HCT116 (cell line): Measurements from ENCODE around the gene GMCL1. TPM values are rescaled to one million over a fixed set of nuclear protein-coding genes. Genes with fewer than 3 reads are reported as not detected.
"Not testable (repeated sequence)": the region's sequence is repeated elsewhere in the genome, so short reads cannot be mapped to it uniquely, and the experiment has no call there.

Source experiments
- ATAC-seq: fragments of 200-7000 bp; cut with Tn5 transposase; 2 replicates; pipeline ENCODE4 v1.9.1; 2020; ENCODE audit warnings: mild to moderate bottlenecking, moderate library complexity
- BruUV-seq: library from RNA; stranded (reverse); fragments of 400-500 nt; replicated peaks from 2 replicates; lab custom pipeline; 2021; lab: Mats Ljungman, UMichigan
- CTCF ChIA-PET: fragments of 300-600 bp; sonication (Branson Sonifier 250); formaldehyde crosslinking; loops from one replicate; lab custom pipeline; 2021; ENCODE audit warnings: antibody characterized with exemption; lab: Charles Lee
- POLR2A ChIA-PET: fragments of 300-600, 350-600 bp; sonication (Branson Sonifier 250); formaldehyde crosslinking; loops from one replicate; lab custom pipeline; 2021; ENCODE audit warnings: antibody characterized with exemption; lab: Charles Lee
- RAD21 ChIA-PET, 2 experiments: fragments of 300-600 bp; sonication (Branson Sonifier 250); formaldehyde crosslinking; loops; one replicate each; lab custom pipeline; 2023; ENCODE audit warnings: low total read pairs in 2 of 2; ENCODE audit not compliant: uncharacterized antibody in 2 of 2, unreplicated experiment in 2 of 2, low non-redundant PET in 1 of 2; lab: Charles Lee
- DNase-seq: peaks from one replicate; pipeline ENCODE4 v3.0.0-alpha.2; 2010; ENCODE audit warnings: low read depth, low spot score
- H2AFZ ChIP-seq: fragments of 200-600 bp; shearing (Covaris generic), sonication (generic); 2 replicates; pipeline ENCODE4 v1.6.1; 2017; ENCODE audit warnings: low read depth, mixed run types, mixed read lengths, antibody characterized with exemption, low read length; ENCODE audit not compliant: poor library complexity, severe bottlenecking
- H3K27ac ChIP-seq: 2 replicates; pipeline ENCODE4 v1.5.1; 2012; ENCODE audit warnings: low read depth, low read length
- H3K27me3 ChIP-seq: fragments of 200-600 bp; sonication (generic); 2 replicates; pipeline ENCODE4 v1.6.1; 2016; ENCODE audit warnings: mixed run types, low read length, mixed read lengths; ENCODE audit not compliant: insufficient read depth
- H3K36me3 ChIP-seq, 2 experiments: fragments of 200-500 bp in 1 of 2; fragments of 200-600 bp in 1 of 2; sonication (Bioruptor generic) in 1 of 2; sonication (generic) in 1 of 2; 2 replicates each; pipeline versions ENCODE4 v1.5.1 to v1.6.1; 2014 to 2016; ENCODE audit warnings: low read length in 2 of 2, inconsistent platforms in 1 of 2, mixed read lengths in 1 of 2, mixed run types in 1 of 2; ENCODE audit not compliant: insufficient read depth in 2 of 2, control insufficient read depth in 1 of 2
- H3K4me1 ChIP-seq, 2 experiments: fragments of 200-600 bp in 1 of 2; sonication (generic) in 1 of 2; 2 replicates each; pipeline versions ENCODE4 v1.5.1 to v1.6.1; 2012 to 2017; ENCODE audit warnings: low read length in 2 of 2, inconsistent platforms in 1 of 2, mild to moderate bottlenecking in 1 of 2, mixed read lengths in 1 of 2, mixed run types in 1 of 2, moderate library complexity in 1 of 2; ENCODE audit not compliant: insufficient read depth in 2 of 2, control insufficient read depth in 1 of 2
- H3K4me2 ChIP-seq: fragments of 200-600 bp; sonication (generic); 2 replicates; pipeline ENCODE4 v1.6.1; 2017; ENCODE audit warnings: mixed run types, low read length, mixed read lengths
- H3K4me3 ChIP-seq, 2 experiments: fragments of 200-600 bp in 1 of 2; sonication (generic) in 1 of 2; replicated peaks in 1 of 2; 2 replicates each; pipeline ENCODE4 v1.5.1; 2011 to 2016; ENCODE audit warnings: low read length in 2 of 2, control low read depth in 1 of 2, low read depth in 1 of 2, mild to moderate bottlenecking in 1 of 2, mixed read lengths in 1 of 2, mixed run types in 1 of 2
- H3K79me2 ChIP-seq: fragments of 200-600 bp; sonication (generic); 2 replicates; pipeline ENCODE4 v1.6.1; 2017; ENCODE audit warnings: mild to moderate bottlenecking, mixed run types, low read length, moderate library complexity, mixed read lengths; ENCODE audit not compliant: insufficient read depth
- H3K9ac ChIP-seq: fragments of 200-600 bp; sonication (generic); 2 replicates; pipeline ENCODE4 v1.6.1; 2016; ENCODE audit warnings: low read length, mixed read lengths
- H3K9me2 ChIP-seq: fragments of 200-600 bp; sonication (generic), shearing (Covaris generic); 2 replicates; pipeline ENCODE4 v1.6.1; 2017; ENCODE audit warnings: mixed run types, mild to moderate bottlenecking, moderate library complexity; ENCODE audit not compliant: insufficient read depth
- H3K9me3 ChIP-seq, 2 experiments: fragments of 200-500 bp in 1 of 2; fragments of 200-600 bp in 1 of 2; sonication (Bioruptor generic) in 1 of 2; sonication (generic) in 1 of 2; 2 replicates each; pipeline ENCODE4 v1.6.1; 2014 to 2017; ENCODE audit warnings: low read length in 2 of 2, mixed read lengths in 2 of 2, inconsistent platforms in 1 of 2, low read depth in 1 of 2, mild to moderate bottlenecking in 1 of 2, mixed run types in 1 of 2, moderate library complexity in 1 of 2; ENCODE audit not compliant: control insufficient read depth in 1 of 2, insufficient read depth in 1 of 2
- H4K20me1 ChIP-seq: fragments of 200-600 bp; sonication (generic), shearing (Covaris generic); 2 replicates; pipeline ENCODE4 v1.6.1; 2017; ENCODE audit warnings: mixed run types, mild to moderate bottlenecking, moderate library complexity; ENCODE audit not compliant: insufficient read depth
- CTCF ChIP-seq, 3 experiments: fragments of 200-600 bp in 1 of 3; sonication (generic) in 1 of 3; IDR thresholded peaks in 2 of 3; conservative IDR thresholded peaks in 1 of 3; 2 replicates each; pipeline ENCODE4 v1.5.1; 2012 to 2017; ENCODE audit warnings: low read depth in 2 of 3, low read length in 2 of 3, antibody characterized with exemption in 1 of 3, borderline replicate concordance in 1 of 3, control low read depth in 1 of 3, mild to moderate bottlenecking in 1 of 3, mixed read lengths in 1 of 3, mixed run types in 1 of 3, moderate library complexity in 1 of 3; ENCODE audit not compliant: insufficient read depth in 1 of 3
- EZH2phosphoT487 ChIP-seq: fragments of 200-600 bp; IDR thresholded peaks from 2 replicates; pipeline ENCODE4 v1.6.1; 2018; ENCODE audit warnings: antibody characterized with exemption, borderline replicate concordance
- TCF7L2 ChIP-seq: IDR thresholded peaks from 2 replicates; pipeline ENCODE4 v1.7.0; 2011; ENCODE audit warnings: borderline replicate concordance, inconsistent platforms; ENCODE audit not compliant: insufficient read depth, insufficient read length; ENCODE audit errors: extremely low read depth
- ZBTB33 ChIP-seq: IDR thresholded peaks from 2 replicates; pipeline ENCODE4 v1.6.1; 2011; ENCODE audit warnings: mild to moderate bottlenecking, low read length, moderate library complexity; ENCODE audit not compliant: insufficient replicate concordance; ENCODE audit errors: extremely low read depth
- intact Hi-C: fragments of 100-400 bp; cut with micrococcal nuclease; formaldehyde crosslinking; loops from 2 replicates; pipeline ENCODE4 v1.10.0; 2022
- total RNA-seq: library from RNA; stranded (reverse); gene quantifications from one replicate; pipeline ENCODE4 v1.2.1, GENCODE V29; 2021; ENCODE audit not compliant: unreplicated experiment

GMCL1 gene
- total RNA-seq, 1 experiment from 2014 or later, result 16.7 TPM

GRCh38 chr2:69890881-69891280 lies 61.4 kb downstream of the GMCL1 start:
- Histone ChIP-seq H3K79me2 (peaks cover 19% of the 10 kb centered on the region), H3K9me2 (no peaks in the 10 kb centered on the region), H3K4me2 (no peak overlapping the region), H3K36me3 (no peaks in the 10 kb centered on the region), H3K9me3 (no peaks in the 10 kb centered on the region), H4K20me1 (no peaks in the 10 kb centered on the region), H2AFZ (no peak overlapping the region), H3K4me1 (peaks cover 10 to 12% of the 10 kb centered on the region in 2 experiments), H3K27me3 (no peaks in the 10 kb centered on the region), H3K4me3 (no peak overlapping the region), H3K27ac (no peak overlapping the region), H3K9ac (no peak overlapping the region)
- intact Hi-C loops, result no loop called here
- ATAC-seq (no peak), DNase-seq (no peak)
- TF ChIP-seq TCF7L2, result no peak
- no peak for TF ChIP-seq ZBTB33
- TF ChIP-seq EZH2phosphoT487, result no peak
- BruUV-seq, result no TSS peak
- ChIA-PET POLR2A (no interaction called here), CTCF (interaction anchor here (1.4 kb wide), 1 partner anchor 166 kb away, joined by 4 read pairs; no protein-coding TSS in a partner anchor), RAD21 (no interaction called here)

GRCh38 chr2:69892838-69893424 lies 63.5 kb downstream of the GMCL1 start:
- peak overlapping the region; percentile 71 to 89; a peak in 3 of 4 replicates for H3K4me3 ChIP-seq
- DNase-seq, result peak; percentile 6
- peaks cover 0 to 13% of the 10 kb centered on the region in 2 experiments; a peak in 2 of 4 replicates for H3K36me3 ChIP-seq
- POLR2A ChIA-PET, result interaction anchor here (0.9 kb wide), 1 partner anchor 21 kb away, joined by 4 read pairs; no protein-coding TSS in a partner anchor
- H3K27me3 ChIP-seq, BruUV-seq, H3K27ac ChIP-seq, H4K20me1 ChIP-seq: not testable (repeated sequence)
- CTCF ChIA-PET, result interaction anchor here (2.8 kb wide), 1 partner anchor 168 kb away, joined by 18 read pairs; no protein-coding TSS in a partner anchor
- H3K79me2 ChIP-seq, result peaks cover 24% of the 10 kb centered on the region
- peak overlapping the region; percentile 99 for H2AFZ ChIP-seq
- ATAC-seq, result peak; percentile 68
- intact Hi-C loops, result loop anchor here (2.0 kb wide), 1 partner anchor 168 kb away; no protein-coding TSS in a partner anchor
- TF ChIP-seq CTCF (IDR thresholded peaks at IDR 0.05 in 2 of 3, conservative IDR thresholded peaks at IDR 0.05 in 1 of 3; ENCODE audit: borderline replicate concordance in 1 of 3, insufficient read depth in 1 of 3, low read depth in 2 of 3, low read length in 2 of 3), result peak in 1 of 3 experiments; percentile 18; a peak in 1 of 6 replicates
- TF ChIP-seq, all 23 proteins: peak for 1; not testable (repeated sequence) for 22
- Histone ChIP-seq H3K4me1 (peaks cover 10 to 12% of the 10 kb centered on the region in 2 experiments), H3K9ac (peak overlapping the region; percentile 76), H3K4me2 (peak overlapping the region; percentile 80)
- H3K9me3 ChIP-seq, H3K9me2 ChIP-seq: not testable (repeated sequence)
- RAD21 ChIA-PET, result interaction anchor here in 1 of 2 experiments (1.3 kb wide), 1 partner anchor 168 kb away, joined by 4 read pairs; no protein-coding TSS in a partner anchor
